ENCODE data around the gene TUBA8.
"Not testable (repeated sequence)": the region's sequence is repeated elsewhere in the genome, so short reads cannot be mapped to it uniquely, and the experiment has no call there.

TUBA8 gene

DNA sequence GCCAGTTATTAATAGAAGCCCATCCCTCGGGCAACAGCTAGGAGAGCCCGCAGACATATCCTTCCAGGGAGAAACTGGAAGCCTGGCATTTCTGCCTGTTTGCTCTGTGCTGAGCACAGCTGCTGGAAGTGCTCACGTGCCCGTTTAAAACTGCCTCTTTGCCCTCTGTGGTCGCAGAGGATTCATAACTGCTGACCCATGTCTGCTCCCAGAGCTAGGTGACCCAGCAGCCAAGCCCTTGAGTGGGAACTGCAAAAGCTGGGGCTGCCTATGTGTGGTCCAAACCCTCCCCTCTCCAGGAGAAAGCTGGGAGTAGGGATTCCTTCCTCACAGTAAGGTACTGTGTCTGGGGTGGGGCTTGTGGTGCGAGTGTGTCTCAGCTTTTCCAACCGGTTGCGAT is 54.0 kb downstream of the TUBA8 start:
- in situ Hi-C loops (cut with MboI; ENCODE audit: low sequenced_read_pairs), result not testable (repeated sequence)

DNA sequence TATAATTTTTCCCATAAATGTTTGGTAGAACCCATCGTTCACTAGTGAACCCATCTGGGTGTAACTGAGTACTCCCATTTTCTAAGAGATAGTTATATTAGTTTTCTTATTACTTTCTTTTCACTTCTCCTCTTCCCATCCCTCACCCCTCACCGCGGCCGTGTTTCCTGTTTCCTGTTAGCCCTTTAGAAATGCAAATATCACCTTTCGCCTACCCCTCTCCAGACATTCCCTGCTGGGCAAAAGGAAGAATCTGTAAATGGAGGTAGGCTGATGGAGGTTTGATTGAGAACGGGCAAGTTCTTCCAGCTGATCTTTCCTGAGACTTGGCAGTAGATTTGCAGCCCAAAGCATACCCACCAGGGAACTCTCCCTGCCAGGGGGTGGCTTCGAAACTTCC is 54.7 kb downstream of the TUBA8 start:
- in situ Hi-C loops (cut with MboI; ENCODE audit: low sequenced_read_pairs), result not testable (repeated sequence)

DNA sequence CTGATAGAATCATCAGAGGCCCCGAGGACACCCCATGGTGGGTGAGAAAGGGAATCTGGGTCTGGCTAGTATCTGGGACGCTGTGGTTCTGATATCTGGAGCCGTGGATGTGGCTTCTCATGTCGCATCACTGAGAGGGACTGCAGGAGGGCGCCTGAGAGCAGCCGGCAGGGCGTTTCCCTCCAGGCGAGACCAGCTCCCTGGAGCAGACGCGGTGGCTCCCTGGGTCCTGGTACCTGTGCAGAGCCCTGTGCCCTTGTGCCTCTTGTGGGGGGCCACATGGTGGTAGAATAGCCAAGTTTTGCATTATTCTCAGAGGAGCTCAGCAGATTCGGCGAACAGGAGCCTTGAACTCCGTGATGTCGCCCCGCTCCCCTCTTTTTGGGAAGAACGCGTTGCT is 59.7 kb downstream of the TUBA8 start:
- in situ Hi-C loops (cut with MboI; ENCODE audit: low sequenced_read_pairs), result not testable (repeated sequence)

DNA sequence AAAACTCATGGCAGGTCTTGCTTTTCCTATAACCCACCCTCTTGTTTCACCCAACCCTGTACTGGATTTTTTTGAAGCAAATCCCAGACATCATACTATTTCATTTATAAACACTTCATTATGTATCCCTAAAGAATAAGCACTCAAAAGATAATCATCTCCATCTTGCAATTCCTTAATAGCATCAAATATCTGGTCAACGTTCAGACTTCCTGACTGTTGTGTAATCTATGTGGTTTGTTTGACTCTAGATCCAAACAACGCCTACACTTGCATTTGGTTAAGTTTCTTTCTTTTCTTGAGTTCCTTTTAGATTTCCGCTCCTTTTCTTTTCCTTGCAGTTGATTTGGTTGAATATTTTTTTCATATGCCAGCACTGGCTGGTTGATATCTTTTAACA is 61.6 kb downstream of the TUBA8 start:
- in situ Hi-C loops (cut with MboI; ENCODE audit: low sequenced_read_pairs), result not testable (repeated sequence)

DNA sequence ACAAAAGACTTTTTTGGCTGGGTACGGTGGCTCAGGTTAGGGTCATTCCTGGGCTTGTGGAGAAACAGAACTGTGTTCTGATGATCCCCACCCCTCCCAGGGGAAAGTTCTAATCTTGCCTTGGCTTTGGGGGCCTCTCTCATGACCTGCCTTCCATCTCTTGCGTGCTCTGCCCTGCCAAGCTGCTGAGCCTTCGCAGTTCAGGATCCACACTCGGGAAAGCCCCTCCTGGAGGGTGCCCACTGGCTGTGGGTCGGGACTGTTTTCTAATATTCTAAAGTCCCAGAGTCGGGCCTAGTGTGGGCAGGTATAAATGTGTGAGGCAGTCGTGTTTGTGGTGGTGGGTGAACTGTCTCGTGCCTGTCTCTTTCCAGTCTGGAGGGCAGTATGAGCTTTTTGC is 62.2 kb downstream of the TUBA8 start:
- in situ Hi-C loops (cut with MboI; ENCODE audit: low sequenced_read_pairs), result not testable (repeated sequence)

DNA sequence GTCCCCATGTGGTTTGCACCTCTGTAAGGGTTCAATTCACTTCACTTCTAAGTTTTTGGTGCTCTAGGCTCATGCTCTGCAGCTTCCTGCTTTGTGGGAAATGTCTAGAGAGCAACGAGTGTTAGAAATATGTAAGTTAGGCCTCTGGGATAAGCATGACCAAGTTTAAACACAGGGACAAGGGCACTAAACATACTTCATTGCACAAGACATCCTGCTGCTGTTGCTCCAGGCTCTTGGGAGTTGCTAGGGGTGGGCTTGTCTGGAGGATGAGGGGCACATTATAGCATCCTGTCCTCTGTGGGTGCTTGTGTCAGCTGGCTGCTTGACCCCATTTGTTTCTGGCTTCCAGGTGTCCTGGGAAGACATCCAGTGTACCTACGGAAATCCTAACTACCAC is 62.8 kb downstream of the TUBA8 start:
- in situ Hi-C loops (cut with MboI; ENCODE audit: low sequenced_read_pairs), result not testable (repeated sequence)

All from HL-60/S4 (cell line).